ENCODE results near the gene GMPPB.

- no peak for TF ChIP-seq YY1 (IDR thresholded peaks at IDR 0.05; ENCODE audit: insufficient read depth, insufficient read length)
- no peak for TF ChIP-seq ZNF274 (IDR thresholded peaks at IDR 0.05; ENCODE audit: low read depth, low read length)
Measured at GRCh38 chr3:49689046-49689907, 34.5 kb downstream of the GMPPB start, which contains the start of the genes MST1 and RNF123.
